SK-N-SH treated with all-trans-retinoic acid at 6 μM for 48 hours (cell line): Measurements from ENCODE around the gene FARS2.

Experiments
- ATAC-seq: fragments of 200-7000 bp; cut with Tn5 transposase; 3 replicates; pipeline ENCODE4 v1.9.1; 2020; ENCODE audit warnings: mild to moderate bottlenecking, moderate library complexity
- ARNTL ChIP-seq: fragments of 450-650 bp; formaldehyde crosslinking; IDR thresholded peaks from 2 replicates; pipeline ENCODE4 v1.5.0; 2020; ENCODE audit warnings: low read depth, mild to moderate bottlenecking, moderate library complexity, borderline replicate concordance
- BACH2 ChIP-seq: fragments of 250-450 bp; sonication (Bioruptor Pico); IDR thresholded peaks from 2 replicates; pipeline ENCODE4 v1.9.0; 2021; ENCODE audit warnings: mild to moderate bottlenecking, borderline replicate concordance
- CREB5 ChIP-seq: fragments of 250-450 bp; sonication (Bioruptor Pico); IDR thresholded peaks from 2 replicates; pipeline ENCODE4 v1.5.1; 2020; ENCODE audit warnings: low read depth, mild to moderate bottlenecking, moderate library complexity
- CSDC2 ChIP-seq: fragments of 250-450 bp; sonication (Bioruptor Pico); IDR thresholded peaks from 2 replicates; pipeline ENCODE4 v1.5.0; 2020; ENCODE audit warnings: mild to moderate bottlenecking, moderate library complexity
- CSRNP3 ChIP-seq: fragments of 250-450 bp; sonication (Bioruptor Pico); IDR thresholded peaks from 2 replicates; pipeline ENCODE4 v1.5.1; 2021; ENCODE audit warnings: mild to moderate bottlenecking, moderate library complexity
- GLIS3 ChIP-seq: fragments of 250-450 bp; sonication (Bioruptor Pico); IDR thresholded peaks from 2 replicates; pipeline ENCODE4 v1.5.0; 2020; ENCODE audit warnings: mild to moderate bottlenecking, moderate library complexity
- ISL1 ChIP-seq: fragments of 250-450 bp; sonication (Bioruptor Pico); IDR thresholded peaks from 2 replicates; pipeline ENCODE4 v2.1.2; 2022; ENCODE audit warnings: mild to moderate bottlenecking, moderate library complexity
- OSR1 ChIP-seq: fragments of 250-450 bp; sonication (Bioruptor Pico); IDR thresholded peaks from 2 replicates; pipeline ENCODE4 v1.8.0; 2022; ENCODE audit warnings: moderate library complexity, mild to moderate bottlenecking, inconsistent platforms
- PATZ1 ChIP-seq: fragments of 250-450 bp; sonication (Bioruptor Pico); IDR thresholded peaks from 2 replicates; pipeline ENCODE4 v1.8.0; 2020; ENCODE audit warnings: mild to moderate bottlenecking, moderate library complexity, borderline replicate concordance
- POU6F1 ChIP-seq: fragments of 250-450 bp; sonication (Bioruptor Pico); IDR thresholded peaks from 2 replicates; pipeline ENCODE4 v1.8.0; 2021; ENCODE audit warnings: low read depth, mild to moderate bottlenecking, moderate library complexity, borderline replicate concordance
- PPARA ChIP-seq: fragments of 250-450 bp; sonication (Bioruptor Pico); IDR thresholded peaks from 2 replicates; pipeline ENCODE4 v1.5.0; 2020; ENCODE audit warnings: mild to moderate bottlenecking, borderline replicate concordance
- SNAI2 ChIP-seq: fragments of 250-450 bp; sonication (Bioruptor Pico); IDR thresholded peaks from 2 replicates; pipeline ENCODE4 v1.5.0; 2020; ENCODE audit warnings: mild to moderate bottlenecking, moderate library complexity
- TCF4 ChIP-seq: fragments of 250-450 bp; sonication (Bioruptor Pico); IDR thresholded peaks from 2 replicates; pipeline ENCODE4 v1.8.0; 2021; ENCODE audit warnings: mild to moderate bottlenecking, moderate library complexity, borderline replicate concordance
- TOX ChIP-seq: fragments of 250-450 bp; sonication (Bioruptor Pico); IDR thresholded peaks from 2 replicates; pipeline ENCODE4 v1.8.0; 2021; ENCODE audit warnings: mild to moderate bottlenecking, moderate library complexity, borderline replicate concordance
- TSHZ2 ChIP-seq: fragments of 250-450 bp; sonication (Bioruptor Pico); IDR thresholded peaks from 2 replicates; pipeline ENCODE4 v1.5.0; 2020; ENCODE audit warnings: mild to moderate bottlenecking, moderate library complexity
- ZC3H10 ChIP-seq: fragments of 250-450 bp; sonication (Bioruptor Pico); IDR thresholded peaks from 2 replicates; pipeline ENCODE4 v1.5.1; 2021; ENCODE audit warnings: mild to moderate bottlenecking, moderate library complexity
- ZFP30 ChIP-seq: fragments of 450-650 bp; formaldehyde crosslinking; IDR thresholded peaks from 2 replicates; pipeline ENCODE4 v1.5.0; 2022; ENCODE audit warnings: mild to moderate bottlenecking, moderate library complexity
- ZNF565 ChIP-seq: fragments of 450-650 bp; formaldehyde crosslinking; conservative IDR thresholded peaks from 2 replicates; pipeline ENCODE4 v1.5.0; 2020; ENCODE audit warnings: low read depth, mild to moderate bottlenecking, moderate library complexity
- ZNF8 ChIP-seq: fragments of 450-650 bp; formaldehyde crosslinking; IDR thresholded peaks from 2 replicates; pipeline ENCODE4 v1.5.0; 2020; ENCODE audit warnings: mild to moderate bottlenecking, moderate library complexity

FARS2 gene

GRCh38 chr6:5706124-5707033, 445.1 kb downstream of the FARS2 start:
- TF ChIP-seq ARNTL (CRISPR knock-in tag): no peak
- no peak for TF ChIP-seq ZC3H10 (CRISPR knock-in tag)
- TF ChIP-seq CSRNP3 (CRISPR knock-in tag): no peak
- no peak for TF ChIP-seq TSHZ2 (CRISPR knock-in tag)
- no peak for TF ChIP-seq ZNF565 (CRISPR knock-in tag)
- TF ChIP-seq TCF4: no peak
- no peak for TF ChIP-seq ZFP30 (CRISPR knock-in tag)
- TF ChIP-seq POU6F1 (CRISPR knock-in tag): no peak
- no peak for TF ChIP-seq ISL1 (CRISPR knock-in tag)
- no peak for TF ChIP-seq SNAI2 (CRISPR knock-in tag)
- no peak for TF ChIP-seq BACH2 (CRISPR knock-in tag)
- no peak for TF ChIP-seq PPARA (CRISPR knock-in tag)
- no peak for ATAC-seq

- no peak for ATAC-seq
- TF ChIP-seq CREB5 (no peak), ZC3H10 (CRISPR knock-in tag) (no peak), GLIS3 (CRISPR knock-in tag) (no peak), OSR1 (CRISPR knock-in tag) (no peak), CSRNP3 (CRISPR knock-in tag) (no peak), SNAI2 (CRISPR knock-in tag) (no peak), ZFP30 (CRISPR knock-in tag) (no peak), PPARA (CRISPR knock-in tag) (no peak), PATZ1 (CRISPR knock-in tag) (no peak), POU6F1 (CRISPR knock-in tag) (no peak), ZNF565 (CRISPR knock-in tag) (no peak), BACH2 (CRISPR knock-in tag) (no peak), TSHZ2 (CRISPR knock-in tag) (no peak), TOX (CRISPR knock-in tag) (no peak), TCF4 (no peak), CSDC2 (CRISPR knock-in tag) (no peak), ISL1 (CRISPR knock-in tag) (no peak), ARNTL (CRISPR knock-in tag) (no peak), ZNF8 (no peak)
These were observed 446.1 kb downstream of the FARS2 start for GRCh38 chr6:5707281-5708045.
